Ammon's horn (tissue), 1 donor: Measurements from ENCODE around the gene SLAMF7.
"Not testable (repeated sequence)": the region's sequence is repeated elsewhere in the genome, so short reads cannot be mapped to it uniquely, and the experiment has no call there.

ENCODE experiments used
- DNase-seq: peaks from one replicate; pipeline ENCODE4 v3.0.0-alpha.2; 2016; ENCODE audit warnings: low spot score

SLAMF7 gene

GRCh38 chr1:160739098-160739511, at the start of gene SLAMF7:
Gene SLAMF7 (plus strand): TSS chr1:160739247. CDS start chr1:160739302, 55 bp downstream.
- no peak for DNase-seq

- not testable (repeated sequence) for DNase-seq
Observed at GRCh38 chr1:160692390-160692789, 46.7 kb upstream of the SLAMF7 start.

- DNase-seq: no peak
Observed at GRCh38 chr1:160702100-160702499, 36.9 kb upstream of the SLAMF7 start.

DNA sequence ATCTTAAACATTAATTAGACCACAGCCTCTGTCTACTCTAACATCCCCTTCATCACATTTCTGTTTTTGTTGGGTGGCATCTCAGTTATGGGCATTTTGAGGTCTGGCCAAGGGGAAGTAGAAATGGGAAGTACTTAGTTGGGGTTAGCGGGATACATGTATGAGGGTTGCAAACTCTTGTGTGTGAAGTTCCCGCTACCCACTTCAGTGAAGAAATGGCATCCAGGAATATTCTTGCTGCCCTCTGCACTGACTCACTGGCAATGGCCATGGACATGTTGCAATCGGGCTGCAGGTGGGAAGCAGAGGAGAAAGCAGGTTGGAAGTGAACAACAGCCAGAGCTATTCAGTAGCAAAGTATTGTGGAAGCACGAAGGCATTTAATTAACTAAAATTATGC, 34.8 kb upstream of the SLAMF7 start:
- DNase-seq: peak; percentile 31

DNA sequence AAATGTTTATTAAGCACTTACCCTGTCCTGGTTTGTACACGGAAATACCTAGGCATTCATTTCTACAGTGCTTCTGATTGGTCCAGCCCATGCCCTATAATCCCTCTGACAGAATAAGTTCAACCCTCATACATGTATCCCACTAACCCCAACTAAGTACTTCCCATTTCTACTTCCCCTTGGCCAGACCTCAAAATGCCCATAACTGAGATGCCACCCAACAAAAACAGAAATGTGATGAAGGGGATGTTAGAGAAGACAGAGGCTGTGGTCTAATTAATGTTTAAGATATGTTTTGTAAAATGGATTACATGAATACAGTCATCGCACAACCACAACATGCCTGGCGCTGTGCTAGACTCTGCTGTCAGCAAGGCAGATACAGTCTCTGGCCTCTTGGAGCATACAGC, 33.8 kb upstream of the SLAMF7 start:
- not testable (repeated sequence) for DNase-seq

DNA sequence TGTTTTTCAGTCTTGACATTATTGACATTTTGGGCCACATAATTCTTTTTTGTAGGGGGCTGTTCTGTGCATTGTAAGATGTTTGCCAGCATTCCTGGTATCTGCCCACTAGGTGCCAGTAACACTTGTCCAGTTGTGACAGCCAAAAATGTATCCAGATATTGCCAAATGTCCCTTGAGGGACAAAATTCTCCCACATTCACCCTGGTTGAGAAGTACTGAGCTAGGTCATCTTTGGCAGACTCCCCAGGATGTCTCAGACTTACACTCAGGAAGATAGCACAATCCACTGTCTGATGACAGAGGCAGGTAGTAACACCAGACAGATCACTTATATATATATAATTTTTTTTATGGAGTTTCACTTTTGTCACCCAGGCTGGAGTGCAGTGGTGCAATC, 33.3 kb upstream of the SLAMF7 start:
- no peak for DNase-seq

- no peak for DNase-seq
Observed at GRCh38 chr1:160706526-160707235, 32.4 kb upstream of the SLAMF7 start.

- DNase-seq: no peak
Observed at GRCh38 chr1:160707236-160708064, 31.6 kb upstream of the SLAMF7 start.

- DNase-seq: peak; percentile 19
Observed at GRCh38 chr1:160708118-160708517, 30.9 kb upstream of the SLAMF7 start.

- no peak for DNase-seq
Observed at GRCh38 chr1:160708801-160709200, 30.2 kb upstream of the SLAMF7 start.

GRCh38 chr1:160709715-160710114, 29.3 kb upstream of the SLAMF7 start:
- DNase-seq: no peak

- no peak for DNase-seq
Observed at GRCh38 chr1:160710517-160711252, 28.4 kb upstream of the SLAMF7 start.

DNA sequence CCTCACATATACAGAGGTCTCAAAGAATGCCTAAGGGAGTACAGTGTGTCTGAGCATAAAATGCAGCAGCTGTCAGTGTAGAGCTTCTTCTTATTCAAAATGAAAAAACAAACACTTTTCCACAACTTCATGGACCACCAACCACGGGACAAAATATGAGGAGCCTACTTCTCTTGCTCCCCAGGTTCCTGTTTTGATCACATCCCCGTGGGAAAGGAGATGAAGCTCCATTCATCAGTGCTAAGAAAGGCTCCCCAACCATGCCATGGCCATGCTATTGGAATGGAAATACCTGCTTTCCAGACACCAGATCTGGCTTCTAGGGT, 27.8 kb upstream of the SLAMF7 start:
- no peak for DNase-seq

GRCh38 chr1:160711602-160712311, 27.3 kb upstream of the SLAMF7 start, which contains the start of gene CD48:
Gene CD48 (minus strand): TSS chr1:160711822. CDS start chr1:160711763, 59 bp downstream.
- no peak for DNase-seq

DNA sequence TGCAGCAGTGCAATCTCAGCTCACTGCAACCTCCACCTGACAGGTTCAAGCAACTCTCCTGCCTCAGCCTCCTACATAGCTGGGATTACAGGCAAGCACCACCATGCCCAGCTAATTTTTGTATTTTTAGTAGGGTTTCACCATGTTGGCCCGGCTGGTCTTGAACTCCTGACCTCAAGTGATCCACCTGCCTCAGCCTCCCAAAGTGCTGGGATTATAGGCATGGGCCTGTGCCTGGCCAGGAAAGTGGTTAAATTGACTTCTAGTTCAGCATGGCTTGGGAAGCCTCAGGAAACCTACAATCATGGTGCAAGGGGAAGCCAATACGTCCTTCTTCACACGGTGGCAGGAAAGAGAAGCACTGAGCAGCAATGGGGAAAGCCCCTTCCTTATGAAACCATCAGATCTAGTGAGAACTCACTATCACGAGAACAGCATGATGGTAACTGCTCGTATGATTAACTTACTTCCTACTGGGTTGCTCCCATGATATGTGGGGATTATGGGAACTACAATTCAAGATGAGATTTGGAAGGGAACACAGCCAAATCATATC, 26.4 kb upstream of the SLAMF7 start:
- peak; percentile 48 for DNase-seq

DNA sequence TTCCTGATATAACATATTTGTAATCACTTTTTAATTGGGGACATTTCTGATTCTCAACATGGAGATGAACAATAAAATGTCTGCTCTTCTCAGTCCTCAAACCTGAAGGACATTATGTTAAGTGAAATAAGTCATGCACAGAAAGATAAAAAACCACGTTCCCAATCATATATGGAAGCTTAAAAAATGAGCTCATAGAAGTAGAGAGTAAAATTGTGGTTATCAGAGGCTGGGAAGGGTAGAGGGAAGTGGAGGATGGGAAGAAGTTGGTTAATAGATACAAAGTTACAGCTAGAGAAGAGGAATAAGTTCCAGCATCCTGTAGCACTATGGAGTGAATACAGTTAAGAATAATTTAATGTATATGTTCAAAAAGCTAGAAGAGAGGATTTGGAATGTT, 25.9 kb upstream of the SLAMF7 start:
- DNase-seq: no peak

DNA sequence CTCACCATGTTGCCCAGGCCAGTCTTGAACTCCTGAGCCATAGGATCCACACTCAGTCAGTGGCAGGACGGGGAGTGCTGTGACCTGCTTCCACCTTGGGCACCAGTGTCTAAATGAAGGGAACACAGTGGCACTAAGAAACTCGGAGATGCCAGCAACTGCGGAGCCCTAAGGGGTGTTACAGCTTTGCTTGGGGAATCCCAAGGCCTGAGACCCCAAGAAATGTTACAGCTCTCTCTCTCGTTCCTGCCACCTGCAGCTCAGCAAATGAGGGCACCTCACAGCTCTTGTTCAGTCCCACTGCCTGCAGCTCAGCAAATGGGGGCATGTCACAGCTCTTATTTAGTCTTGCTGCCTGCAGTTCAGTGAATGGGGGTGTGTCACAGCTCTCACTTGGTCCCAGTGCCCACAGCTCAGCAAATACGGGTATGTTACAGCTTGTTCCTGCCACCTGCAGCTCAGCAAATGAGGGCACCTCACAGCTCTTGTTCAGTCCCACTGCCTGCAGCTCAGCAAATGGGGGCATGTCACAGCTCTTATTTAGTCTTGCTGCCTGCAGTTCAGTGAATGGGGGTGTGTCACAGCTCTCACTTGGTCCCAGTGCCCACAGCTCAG, 24.9 kb upstream of the SLAMF7 start:
- DNase-seq: not testable (repeated sequence)

GRCh38 chr1:160716013-160716412, 23.0 kb upstream of the SLAMF7 start:
- DNase-seq: no peak

DNA sequence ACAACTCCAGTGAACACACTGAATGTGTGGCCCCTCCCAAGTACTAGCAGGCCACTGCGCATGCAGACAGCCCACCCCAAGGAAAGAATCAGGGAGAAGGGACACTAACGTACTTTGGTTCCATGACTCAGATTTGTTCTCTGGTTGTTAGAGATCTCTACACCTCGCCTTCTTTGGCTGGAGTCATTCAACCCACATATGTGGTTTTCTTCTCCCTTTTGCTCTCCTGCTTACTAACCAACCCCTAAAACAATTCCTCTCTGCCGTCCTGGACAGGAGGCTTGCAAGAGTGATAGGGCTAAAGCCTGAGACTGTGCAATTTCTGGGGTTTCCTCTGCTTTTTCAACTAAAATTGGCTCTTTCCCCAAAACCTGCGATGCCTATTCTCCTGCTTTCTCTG, 21.7 kb upstream of the SLAMF7 start:
- no peak for DNase-seq

DNA sequence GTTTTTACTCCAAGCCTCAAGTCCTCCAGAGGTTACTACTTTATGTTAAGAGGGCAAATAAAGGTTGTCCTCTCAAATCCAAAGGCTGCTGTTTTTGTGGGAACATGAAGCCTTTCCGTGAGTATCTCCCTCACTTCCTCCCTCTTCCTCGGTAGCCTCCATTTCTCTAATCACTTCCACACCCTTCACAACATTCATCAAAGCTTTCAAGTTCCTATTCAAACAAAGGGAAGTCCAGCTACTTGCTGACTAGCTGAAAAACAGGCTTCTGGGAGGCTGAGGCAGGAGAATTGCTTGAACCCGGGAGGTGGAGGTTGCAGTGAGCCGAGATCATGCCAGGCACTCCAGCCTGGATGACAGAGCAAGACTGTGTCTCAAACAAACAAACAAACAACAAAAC, 20.8 kb upstream of the SLAMF7 start:
- DNase-seq: no peak
